Measurements from ENCODE around the gene FAM193A. TPM values are rescaled to one million over a fixed set of nuclear protein-coding genes. Genes with fewer than 3 reads are reported as not detected.
A peak's percentile ranks its signal among the peaks of the same experiment; 100 is the strongest.

FAM193A gene
- total and polyA plus RNA-seq, 11 donors: 9.7 to 21.0 (median 16.3) TPM

GRCh38 chr4:2515830-2516550, 20.5 kb upstream of the FAM193A start:
- Histone ChIP-seq H3K9me3 (no peaks in the 10 kb centered on the region), H3K4me3 (no peak overlapping the region), H3K27ac (peak overlapping the region in 11 of 12 donors; percentile 31 to 86 (median 63)), H3K36me3 (peaks cover 0 to 52% (median 39%) of the 10 kb centered on the region in 9 donors), H3K4me1 (peaks cover 0 to 30% (median 14%) of the 10 kb centered on the region in 12 donors), H3K27me3 (no peaks in the 10 kb centered on the region)
- intact Hi-C loops (cut with DNase I): no loop called here
- DNase-seq (peak in 4 of 5 donors; percentile 41 to 74 (median 58)), ATAC-seq (peak; percentile 74 to 90 (median 86))
- WGBS, 4 donors: 18 to 24% (median 22%) methylated on average over 4 of the region's 4 CpGs
- TF ChIP-seq CTCF (IDR thresholded peaks at IDR 0.05): no peak
- no peak for TF ChIP-seq POLR2A (IDR thresholded peaks at IDR 0.05)

GRCh38 chr4:2516635-2517034, 19.8 kb upstream of the FAM193A start:
- no peaks in the 10 kb centered on the region for H3K27me3 ChIP-seq
- H3K4me1 ChIP-seq: peaks cover 0 to 30% (median 14%) of the 10 kb centered on the region in 12 donors
- intact Hi-C loops (cut with DNase I): no loop called here
- DNase-seq: no peak
- ATAC-seq: peak in 3 of 4 donors; percentile 6 to 17 (median 8)
- H3K9me3 ChIP-seq: no peaks in the 10 kb centered on the region
- H3K4me3 ChIP-seq: no peak overlapping the region
- 87 to 94% (median 89%) methylated on average over 2 of the region's 2 CpGs for WGBS, 4 donors
- H3K27ac ChIP-seq: peak overlapping the region in 11 of 12 donors; percentile 31 to 86 (median 63)
- TF ChIP-seq CTCF (IDR thresholded peaks at IDR 0.05) (no peak), POLR2A (IDR thresholded peaks at IDR 0.05) (no peak)
- peaks cover 0 to 51% (median 36%) of the 10 kb centered on the region in 9 donors for H3K36me3 ChIP-seq

GRCh38 chr4:2526559-2526958, 9.9 kb upstream of the FAM193A start:
- no peaks in the 10 kb centered on the region for H3K27me3 ChIP-seq
- no peaks in the 10 kb centered on the region for H3K9me3 ChIP-seq
- intact Hi-C loops (cut with DNase I): no loop called here
- 96 to 98% (median 96%) methylated on average over 9 of the region's 9 CpGs for WGBS, 4 donors
- no peaks in the 10 kb centered on the region for H3K4me1 ChIP-seq
- no peak overlapping the region for H3K4me3 ChIP-seq
- no peak for DNase-seq
- no peak for ATAC-seq
- TF ChIP-seq CTCF (IDR thresholded peaks at IDR 0.05) (no peak), POLR2A (IDR thresholded peaks at IDR 0.05) (no peak)
- H3K27ac ChIP-seq: no peak overlapping the region
- H3K36me3 ChIP-seq: no peaks in the 10 kb centered on the region

GRCh38 chr4:2534904-2535375, 1.5 kb upstream of the FAM193A start:
- intact Hi-C loops (cut with DNase I): loop anchor here in 7 of 10 donors (5.0 to 10.0 kb wide), 9 partner anchors 53 to 293 kb away; partner anchors contain the start of genes RNF4 (in 5 of the 7), HAUS3 (in 2 of the 7), POLN (in 2 of the 7) and CFAP99 (in 1 of the 7)

More at GRCh38 chr4:2534904-2535375, 1.5 kb upstream of the FAM193A start:
- DNase-seq (no peak), ATAC-seq (no peak)
- 51 to 66% (median 58%) methylated on average over 5 of the region's 5 CpGs for WGBS, 4 donors
- H3K27me3 ChIP-seq: no peaks in the 10 kb centered on the region
- no peak for TF ChIP-seq CTCF (IDR thresholded peaks at IDR 0.05)
- TF ChIP-seq POLR2A (IDR thresholded peaks at IDR 0.05): no peak
- peaks cover 5 to 37% (median 26%) of the 10 kb centered on the region in 12 donors for H3K4me1 ChIP-seq
- peak overlapping the region; percentile 94 to 99 (median 97) for H3K27ac ChIP-seq
- H3K9me3 ChIP-seq: no peaks in the 10 kb centered on the region
- H3K36me3 ChIP-seq: peaks cover 0 to 3% (median 0%) of the 10 kb centered on the region in 9 donors
- H3K4me3 ChIP-seq: peak overlapping the region; percentile 65 to 99 (median 86)
